ENCODE data around the gene TMEM11.

The TMEM11 gene

GRCh38 chr17:21214015-21214776, at the start of gene TMEM11:
Gene TMEM11, minus strand, starts transcription at chr17:21214161. Its CDS starts 9 bp downstream, at chr17:21214152.
- peak; percentile 93 for DNase-seq

GRCh38 chr17:21263376-21263775, 49.4 kb upstream of the TMEM11 start:
- no peak for DNase-seq

- DNase-seq = no peak
These were observed 48.5 kb upstream of the TMEM11 start for GRCh38 chr17:21262259-21262993.

- no peak for DNase-seq
These were observed 44.6 kb upstream of the TMEM11 start for GRCh38 chr17:21258593-21258992.

- no peak for DNase-seq
These were observed 39.9 kb upstream of the TMEM11 start for GRCh38 chr17:21253646-21254441.

- DNase-seq = peak; percentile 23
These were observed 39.1 kb upstream of the TMEM11 start, which contains the start of gene NATD1 for GRCh38 chr17:21252796-21253645. Gene NATD1, minus strand, starts transcription at chr17:21253410. Its CDS starts 146 bp downstream, at chr17:21253264.

- DNase-seq = no peak
These were observed 38.4 kb upstream of the TMEM11 start for GRCh38 chr17:21252289-21252795.

GRCh38 chr17:21251337-21252010, 37.5 kb upstream of the TMEM11 start:
- DNase-seq = no peak

GRCh38 chr17:21250854-21251253, 36.9 kb upstream of the TMEM11 start:
- DNase-seq = no peak

GRCh38 chr17:21249920-21250703, 36.2 kb upstream of the TMEM11 start:
- no peak for DNase-seq

- no peak for DNase-seq
These were observed 35.3 kb upstream of the TMEM11 start for GRCh38 chr17:21249086-21249795.

GRCh38 chr17:21248500-21248899, 34.5 kb upstream of the TMEM11 start:
- no peak for DNase-seq

- no peak for DNase-seq
These were observed 33.7 kb upstream of the TMEM11 start for GRCh38 chr17:21247552-21248258.

GRCh38 chr17:21246698-21247097, 32.7 kb upstream of the TMEM11 start:
- DNase-seq = no peak

- DNase-seq = no peak
These were observed 31.7 kb upstream of the TMEM11 start for GRCh38 chr17:21245639-21246084.

- no peak for DNase-seq
These were observed 29.7 kb upstream of the TMEM11 start for GRCh38 chr17:21243516-21244303.

GRCh38 chr17:21242780-21243515, 29.0 kb upstream of the TMEM11 start:
- no peak for DNase-seq

Data from T1000 (cell line).